Measurements from ENCODE around the gene MCF2L2.

MCF2L2 gene

GRCh38 chr3:183281126-183281797 is 147.2 kb downstream of the MCF2L2 start:
- no peak overlapping the region for H3K9ac ChIP-seq
- no peaks in the 10 kb centered on the region for H3K79me2 ChIP-seq (ENCODE audit: insufficient read depth, low read depth)
- no peak overlapping the region for H3K4me2 ChIP-seq
- no peak overlapping the region for H3K4me3 ChIP-seq (IDR thresholded peaks at IDR 0.05; ENCODE audit: insufficient read depth, low read depth, low read length)
- TF ChIP-seq CTCF (conservative IDR thresholded peaks at IDR 0.05; ENCODE audit: low read depth, low read length): no peak
- no peaks in the 10 kb centered on the region for H4K20me1 ChIP-seq (ENCODE audit: insufficient read depth)
- peaks cover 20% of the 10 kb centered on the region for H3K4me1 ChIP-seq (ENCODE audit: low read depth, poor library complexity, severe bottlenecking)
- no peak overlapping the region for H3K27ac ChIP-seq
- H2AFZ ChIP-seq (ENCODE audit: low read depth): no peak overlapping the region
- no peaks in the 10 kb centered on the region for H3K36me3 ChIP-seq (ENCODE audit: insufficient read depth)
- H3K27me3 ChIP-seq (ENCODE audit: insufficient read depth, low read depth): no peaks in the 10 kb centered on the region

- Histone ChIP-seq H3K27me3 (ENCODE audit: insufficient read depth, low read depth) (no peaks in the 10 kb centered on the region), H4K20me1 (ENCODE audit: insufficient read depth) (no peaks in the 10 kb centered on the region), H3K27ac (no peak overlapping the region), H3K4me3 (IDR thresholded peaks at IDR 0.05; ENCODE audit: insufficient read depth, low read depth, low read length) (no peak overlapping the region), H3K4me1 (ENCODE audit: low read depth, poor library complexity, severe bottlenecking) (peaks cover 5% of the 10 kb centered on the region), H3K79me2 (ENCODE audit: insufficient read depth, low read depth) (no peaks in the 10 kb centered on the region), H2AFZ (ENCODE audit: low read depth) (no peak overlapping the region), H3K9ac (no peak overlapping the region), H3K4me2 (no peak overlapping the region), H3K36me3 (ENCODE audit: insufficient read depth) (no peaks in the 10 kb centered on the region)
- TF ChIP-seq CTCF (conservative IDR thresholded peaks at IDR 0.05; ENCODE audit: low read depth, low read length): no peak
Observed at GRCh38 chr3:183279371-183279770, 149.0 kb downstream of the MCF2L2 start.

GRCh38 chr3:183278479-183279088 is 149.8 kb downstream of the MCF2L2 start:
- no peak for TF ChIP-seq CTCF (conservative IDR thresholded peaks at IDR 0.05; ENCODE audit: low read depth, low read length)
- H2AFZ ChIP-seq (ENCODE audit: low read depth): no peak overlapping the region
- no peak overlapping the region for H3K4me3 ChIP-seq (IDR thresholded peaks at IDR 0.05; ENCODE audit: insufficient read depth, low read depth, low read length)
- H3K27me3 ChIP-seq (ENCODE audit: insufficient read depth, low read depth): no peaks in the 10 kb centered on the region
- H3K79me2 ChIP-seq (ENCODE audit: insufficient read depth, low read depth): no peaks in the 10 kb centered on the region
- no peaks in the 10 kb centered on the region for H4K20me1 ChIP-seq (ENCODE audit: insufficient read depth)
- H3K36me3 ChIP-seq (ENCODE audit: insufficient read depth): no peaks in the 10 kb centered on the region
- peaks cover 4% of the 10 kb centered on the region for H3K4me1 ChIP-seq (ENCODE audit: low read depth, poor library complexity, severe bottlenecking)
- H3K27ac ChIP-seq: no peak overlapping the region
- no peak overlapping the region for H3K9ac ChIP-seq
- no peak overlapping the region for H3K4me2 ChIP-seq

GRCh38 chr3:183277260-183277659 is 151.2 kb downstream of the MCF2L2 start:
- H3K79me2 ChIP-seq (ENCODE audit: insufficient read depth, low read depth): no peaks in the 10 kb centered on the region
- no peaks in the 10 kb centered on the region for H3K27me3 ChIP-seq (ENCODE audit: insufficient read depth, low read depth)
- no peak for TF ChIP-seq CTCF (conservative IDR thresholded peaks at IDR 0.05; ENCODE audit: low read depth, low read length)
- H3K4me1 ChIP-seq (ENCODE audit: low read depth, poor library complexity, severe bottlenecking): peaks cover 4% of the 10 kb centered on the region
- no peak overlapping the region for H2AFZ ChIP-seq (ENCODE audit: low read depth)
- no peak overlapping the region for H3K9ac ChIP-seq
- no peak overlapping the region for H3K27ac ChIP-seq
- no peak overlapping the region for H3K4me3 ChIP-seq (IDR thresholded peaks at IDR 0.05; ENCODE audit: insufficient read depth, low read depth, low read length)
- no peaks in the 10 kb centered on the region for H3K36me3 ChIP-seq (ENCODE audit: insufficient read depth)
- H3K4me2 ChIP-seq: no peak overlapping the region
- no peaks in the 10 kb centered on the region for H4K20me1 ChIP-seq (ENCODE audit: insufficient read depth)
